HG02938 (cell line): ENCODE measurements around the gene RRP9.
"Not testable (repeated sequence)": the region's sequence is repeated elsewhere in the genome, so short reads cannot be mapped to it uniquely, and the experiment has no call there.

ENCODE experiments used
- ATAC-seq: cut with Tn5 transposase; IDR thresholded peaks from one replicate; pipeline ENCODE4 v1.9.1; 2021; ENCODE audit warnings: mild to moderate bottlenecking, moderate library complexity; ENCODE audit not compliant: unreplicated experiment

Gene RRP9

DNA sequence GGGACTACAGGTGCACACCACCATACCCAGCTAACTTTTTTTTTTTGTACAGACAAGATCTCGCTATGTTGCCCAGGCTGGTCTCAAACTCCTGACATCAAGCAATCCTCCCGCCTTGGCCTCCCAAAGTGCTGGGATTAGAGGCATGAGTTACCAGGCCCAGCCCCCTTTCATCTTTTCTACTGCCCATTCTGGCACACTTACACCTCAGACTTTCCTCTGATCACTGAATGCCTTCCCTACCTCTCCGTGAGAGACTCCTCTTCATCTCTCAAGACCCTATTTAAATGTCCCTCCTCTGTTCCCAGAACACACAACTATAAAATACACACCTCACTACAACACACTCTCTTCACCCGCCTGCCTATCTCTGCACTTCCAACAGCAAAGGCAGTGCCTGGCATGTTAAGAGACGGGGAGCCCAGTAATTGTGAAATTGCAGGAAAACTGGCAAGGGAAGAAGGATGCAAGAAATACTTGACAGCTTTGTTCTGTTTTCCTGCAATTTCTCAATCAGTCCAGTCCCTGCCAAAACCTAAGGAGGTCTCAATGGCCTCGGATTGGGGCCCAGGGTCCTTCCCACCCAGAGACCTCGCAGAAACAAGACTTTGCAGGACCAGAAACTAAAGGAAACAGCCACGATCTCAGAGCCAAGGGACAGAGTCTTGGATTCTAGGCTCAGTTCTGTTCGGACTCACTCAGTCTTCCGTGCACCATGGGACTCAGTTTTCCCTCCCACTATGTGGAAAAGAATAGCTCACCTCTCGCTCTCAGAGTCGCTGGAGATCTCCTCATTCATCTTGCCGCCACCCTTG is 849 bp downstream of the RRP9 start:
- no peak for ATAC-seq

DNA sequence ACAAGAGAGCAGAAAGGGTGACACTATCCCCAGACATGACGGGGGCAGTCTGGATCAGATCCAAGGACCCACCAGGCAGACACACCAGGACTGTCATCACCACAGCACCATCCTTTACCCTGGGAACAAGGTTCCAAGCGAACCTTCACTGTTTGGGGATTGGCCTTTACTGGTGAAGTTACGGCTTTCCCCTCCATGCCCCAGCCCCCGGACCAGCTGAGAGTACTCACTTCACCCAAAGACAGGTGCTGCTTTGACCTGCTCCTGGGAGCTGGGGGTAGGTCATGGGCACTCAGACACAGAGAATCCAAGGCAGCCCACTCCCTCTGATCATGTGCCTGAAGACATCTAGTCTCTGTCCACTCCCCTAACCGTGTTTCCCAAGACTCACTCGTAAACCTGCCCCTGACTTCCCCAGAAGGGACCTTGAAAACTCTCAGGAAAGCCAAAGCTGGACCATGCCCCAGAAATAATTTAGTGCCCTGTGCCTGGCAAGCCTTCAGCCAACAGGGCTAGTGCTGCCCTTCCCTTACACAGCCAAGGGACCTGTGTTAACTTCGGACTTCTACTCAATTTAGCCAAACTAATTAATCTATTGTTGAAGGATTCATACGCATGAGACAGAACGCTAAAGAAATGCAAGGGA is 2.8 kb downstream of the RRP9 start:
- no peak for ATAC-seq

DNA sequence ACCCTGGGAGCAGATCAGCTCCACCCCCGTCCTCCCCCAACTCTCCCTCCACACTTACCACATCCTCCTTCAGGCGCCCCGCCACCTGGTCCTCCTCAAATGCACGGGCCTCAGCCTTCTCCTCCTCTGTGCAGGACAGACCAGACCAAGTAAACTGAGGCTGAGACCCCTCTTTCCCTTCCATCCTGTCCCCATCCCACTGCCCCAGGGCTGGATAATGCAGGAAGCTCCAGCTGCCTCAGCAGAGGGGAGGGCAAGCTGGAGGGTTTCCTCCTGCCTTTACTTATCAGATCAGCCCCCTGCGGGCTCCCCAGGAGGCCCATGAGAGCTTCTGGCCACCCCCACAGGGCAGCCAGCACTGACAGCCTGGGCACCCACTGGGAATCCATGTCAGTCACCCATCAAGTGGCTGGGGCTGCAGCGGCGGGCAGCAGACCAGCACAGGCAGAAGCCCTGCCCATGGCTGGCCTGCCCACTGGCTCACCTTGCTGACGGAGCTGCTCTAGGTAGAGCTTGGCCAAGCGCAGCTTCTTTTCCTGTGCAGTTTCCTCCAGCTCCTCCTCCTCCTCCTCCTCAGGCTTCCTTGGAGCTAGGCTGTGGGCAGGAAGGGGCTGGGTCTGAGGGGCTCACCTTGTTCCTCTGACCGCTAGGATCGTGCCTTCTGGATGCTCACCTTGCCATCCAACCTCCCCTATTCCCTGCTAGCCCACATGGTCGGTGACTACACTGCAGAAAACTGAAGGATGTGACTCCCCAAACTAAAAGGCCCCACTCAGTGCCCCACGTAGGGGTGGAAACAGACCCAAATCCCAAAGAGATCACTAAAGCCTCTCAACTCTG is 3.9 kb downstream of the RRP9 start:
- no peak for ATAC-seq

DNA sequence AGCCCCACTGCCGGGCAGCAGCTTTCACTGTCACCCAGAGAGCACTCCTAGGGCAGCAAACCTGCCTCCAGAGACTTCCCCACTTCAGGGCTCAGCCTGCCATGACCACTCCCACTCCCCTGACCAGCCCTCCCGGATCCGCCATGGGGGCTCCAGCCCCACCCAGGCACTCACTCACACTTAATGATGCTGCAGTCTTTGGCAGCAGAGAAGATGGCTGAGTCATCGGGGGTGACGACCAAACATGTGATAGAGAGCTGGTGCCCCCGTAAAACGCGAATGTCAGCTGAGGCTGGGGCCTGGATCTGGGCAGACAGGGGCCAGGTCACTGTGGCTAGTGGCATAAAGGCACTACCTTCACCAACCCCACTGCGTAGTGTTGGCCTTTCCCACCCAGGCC is 4.7 kb downstream of the RRP9 start:
- ATAC-seq = no peak

DNA sequence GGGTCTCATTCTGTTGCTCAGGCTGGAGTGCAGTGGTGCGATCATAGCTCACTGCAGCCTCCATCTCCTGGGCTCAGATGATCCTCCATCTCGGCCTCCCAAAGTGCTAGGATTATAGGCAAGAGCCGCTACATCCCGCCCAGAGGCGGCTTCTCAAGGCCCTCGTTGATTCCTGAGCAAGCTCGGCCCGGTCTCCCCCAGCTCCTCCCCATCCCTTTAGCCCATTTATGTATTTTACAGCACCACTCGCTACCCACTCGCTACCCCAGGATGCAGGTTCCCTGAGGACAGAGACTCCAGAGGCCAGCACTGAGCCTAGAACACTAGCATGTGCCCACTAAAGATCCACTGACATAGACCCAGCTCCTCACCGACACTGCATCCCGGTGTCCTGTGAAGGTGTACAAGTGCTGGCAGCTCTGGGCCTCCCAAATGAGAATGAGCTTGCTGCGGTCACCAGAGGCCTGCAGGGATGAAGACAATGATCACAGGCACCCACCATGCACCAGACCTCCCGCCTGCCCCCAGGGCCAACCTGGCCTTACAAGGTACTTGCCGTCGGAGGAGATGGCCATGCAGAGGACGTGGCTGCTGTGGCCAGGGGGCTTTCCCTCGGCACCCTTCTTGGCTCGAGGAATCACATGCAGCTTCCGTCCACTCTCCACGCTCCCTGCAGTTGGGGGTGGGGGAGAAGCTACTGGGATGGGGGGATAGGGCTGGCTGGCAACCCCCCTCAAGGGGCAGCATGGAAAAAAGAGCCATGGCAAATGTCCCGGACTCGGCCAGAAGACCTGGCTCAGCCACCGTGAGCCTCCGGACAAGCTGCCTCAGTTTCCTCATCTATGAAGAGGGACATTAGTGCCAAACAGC is 5.6 kb downstream of the RRP9 start:
- no peak for ATAC-seq

DNA sequence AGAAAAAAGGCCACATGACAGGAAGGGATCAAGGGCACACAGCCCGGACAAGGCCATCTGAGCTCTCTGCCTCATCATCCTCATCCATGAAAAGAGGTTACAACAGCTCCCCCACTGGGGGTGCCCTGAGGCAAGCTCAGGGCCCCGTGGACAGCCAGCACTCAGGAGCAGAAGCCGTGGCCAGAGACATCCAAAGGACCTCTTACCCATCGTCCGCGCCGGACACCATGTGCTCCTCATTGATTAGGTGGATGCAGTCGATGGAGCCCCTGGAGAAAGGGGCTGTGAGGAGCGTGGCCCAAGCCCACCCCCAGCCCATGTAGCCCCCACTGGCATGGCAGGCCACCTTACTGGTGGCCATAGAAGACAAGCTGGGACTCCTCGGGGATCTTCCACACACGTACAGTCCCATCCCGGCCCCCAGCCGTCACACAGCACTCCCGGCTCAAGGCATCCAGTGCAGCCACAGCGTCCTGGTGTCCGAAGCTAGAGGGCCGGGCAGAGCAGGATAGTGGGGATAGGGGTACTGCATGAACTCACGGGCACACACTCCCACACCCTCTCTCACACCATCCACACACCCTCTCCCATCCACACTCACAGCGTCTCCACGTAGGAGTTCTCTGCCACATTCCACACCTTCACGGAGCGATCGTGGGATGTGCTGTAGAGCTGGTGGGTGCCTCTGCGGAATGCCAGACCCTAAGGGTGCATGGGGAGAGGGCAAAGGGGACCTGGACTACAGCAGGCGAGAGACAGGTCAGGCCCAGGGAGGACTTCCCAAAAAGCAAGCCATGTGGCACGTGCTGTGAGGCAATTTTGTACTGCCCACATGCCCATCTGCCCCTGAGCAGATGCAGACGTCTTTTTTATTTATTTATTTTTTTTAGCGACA is 6.5 kb downstream of the RRP9 start:
- ATAC-seq = no peak

DNA sequence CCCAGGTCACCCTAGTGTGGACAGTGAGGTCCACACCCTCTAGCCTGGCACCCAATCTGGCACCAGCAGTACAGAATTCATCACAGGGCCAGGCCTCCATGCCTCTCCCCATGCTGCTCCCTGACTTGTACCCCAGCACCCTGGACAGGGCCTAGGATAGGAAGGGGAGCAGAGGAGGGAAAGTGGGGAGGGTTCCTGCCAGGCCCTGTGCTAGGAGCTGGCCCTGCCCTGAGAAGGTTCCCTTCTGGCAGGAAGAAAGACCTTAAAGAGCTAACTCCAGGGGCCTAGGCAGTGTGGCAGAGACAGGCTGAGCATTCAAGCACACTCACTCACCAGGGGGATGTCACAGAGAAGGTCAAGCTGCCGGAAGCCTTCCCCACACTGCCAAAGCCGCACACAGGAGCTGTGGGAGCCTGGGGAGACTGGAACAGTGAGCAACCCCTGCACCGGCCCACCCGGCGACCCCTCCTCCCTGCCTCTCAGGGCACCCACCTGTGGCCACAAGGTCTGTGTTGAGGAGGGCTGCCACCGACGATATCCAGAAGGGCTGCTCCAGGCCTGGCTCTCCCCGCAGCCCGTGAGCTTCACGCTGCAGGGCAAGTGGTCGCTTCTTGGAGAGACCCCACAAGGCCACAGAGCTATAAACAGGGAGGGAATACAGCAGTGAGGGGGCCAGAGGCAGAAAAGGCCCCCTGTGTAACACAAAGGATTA is 7.4 kb downstream of the RRP9 start:
- no peak for ATAC-seq

DNA sequence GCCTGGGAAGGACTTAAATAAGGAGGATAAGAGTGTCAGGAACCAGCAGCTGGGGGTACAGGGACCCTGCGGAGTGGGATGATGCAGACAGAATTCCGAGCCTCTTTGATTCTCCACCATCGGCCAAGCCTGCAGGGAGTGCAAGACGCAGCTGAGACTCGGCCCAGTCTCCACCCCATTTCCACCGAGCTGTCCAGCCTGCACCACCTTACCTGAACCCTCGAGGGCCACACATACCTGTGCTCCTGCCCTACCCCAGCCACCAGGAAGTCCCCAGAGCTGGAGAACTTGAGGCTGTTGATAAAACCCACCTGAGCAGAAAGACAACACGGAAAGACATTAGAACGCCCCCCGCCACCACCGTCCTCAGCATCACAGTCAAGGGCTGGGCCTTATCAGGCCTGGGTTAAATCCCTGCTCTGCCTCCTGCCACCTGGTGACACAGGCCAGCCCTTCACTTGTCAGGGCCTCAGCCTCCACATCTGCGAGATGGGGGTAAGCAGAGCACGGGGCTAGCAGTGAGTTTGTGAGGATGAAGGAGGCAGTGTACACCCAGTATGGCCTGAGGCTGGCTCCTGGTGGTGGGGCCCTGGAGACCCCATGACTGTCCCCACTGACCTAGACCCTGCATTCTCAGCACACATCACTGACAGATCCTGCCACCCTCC is 8.1 kb downstream of the RRP9 start:
- ATAC-seq = no peak

DNA sequence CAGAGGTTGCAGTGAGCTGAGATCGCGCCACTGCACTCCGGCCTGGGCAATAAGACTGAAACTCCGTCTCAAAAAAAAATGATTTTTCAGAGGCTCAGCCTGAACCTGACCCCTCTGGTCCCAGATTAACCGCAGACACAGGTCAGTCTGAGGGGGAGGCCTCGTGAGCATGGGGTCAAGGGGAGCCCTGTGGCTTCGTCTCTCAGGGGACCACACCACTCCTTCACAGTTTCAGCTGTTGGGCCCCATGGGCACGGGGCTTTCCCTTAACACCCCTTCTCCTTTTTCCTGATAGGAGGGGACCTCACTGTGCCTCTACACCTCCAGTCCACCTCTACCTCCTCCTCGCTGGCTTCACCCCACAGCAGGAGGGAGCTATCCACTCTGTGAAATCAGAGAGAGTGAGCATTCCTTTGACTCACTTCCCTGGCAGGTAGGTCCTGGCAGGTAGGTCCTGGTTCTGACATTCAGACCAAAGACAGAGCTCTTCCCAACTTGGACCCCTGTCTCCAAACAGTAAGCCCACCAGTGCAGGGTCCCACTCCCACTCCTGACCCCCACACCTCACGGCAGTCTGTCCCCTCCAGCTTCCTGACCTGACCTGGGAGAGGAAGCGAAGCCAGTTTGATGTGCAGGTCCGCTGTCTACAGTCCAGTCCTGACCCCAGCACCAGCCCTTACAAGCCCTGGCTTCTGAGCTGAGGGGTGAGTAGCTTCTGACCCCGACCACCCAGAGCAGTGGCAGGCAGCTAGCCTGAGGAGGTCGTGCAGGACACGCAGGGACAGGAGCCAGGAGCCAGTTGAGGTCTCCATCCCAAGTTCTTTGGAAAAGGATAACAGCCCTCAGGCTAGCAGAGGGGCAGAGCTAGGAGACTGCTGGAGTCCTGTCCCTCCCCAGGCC is 9.0 kb downstream of the RRP9 start:
- no peak for ATAC-seq

DNA sequence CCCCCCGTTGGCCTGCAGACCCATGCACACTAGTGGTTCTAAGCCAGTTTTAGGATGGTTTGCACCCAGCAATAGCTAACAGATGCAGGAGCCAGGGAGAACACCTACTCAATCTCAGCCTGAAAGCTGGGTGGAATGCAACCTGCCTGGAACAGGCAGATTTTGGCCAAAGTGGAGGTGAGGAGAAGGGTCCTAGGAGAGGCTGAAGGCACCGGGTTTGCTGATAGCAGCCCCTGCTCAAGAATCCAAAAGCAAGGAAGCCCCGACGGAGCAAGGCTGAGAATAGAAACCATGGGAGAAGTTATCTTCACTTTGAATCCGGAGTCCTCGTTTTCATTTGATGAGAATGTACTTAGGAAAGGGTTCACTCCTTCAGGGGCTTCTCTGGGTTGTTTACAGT is 9.9 kb downstream of the RRP9 start:
- no peak for ATAC-seq

DNA sequence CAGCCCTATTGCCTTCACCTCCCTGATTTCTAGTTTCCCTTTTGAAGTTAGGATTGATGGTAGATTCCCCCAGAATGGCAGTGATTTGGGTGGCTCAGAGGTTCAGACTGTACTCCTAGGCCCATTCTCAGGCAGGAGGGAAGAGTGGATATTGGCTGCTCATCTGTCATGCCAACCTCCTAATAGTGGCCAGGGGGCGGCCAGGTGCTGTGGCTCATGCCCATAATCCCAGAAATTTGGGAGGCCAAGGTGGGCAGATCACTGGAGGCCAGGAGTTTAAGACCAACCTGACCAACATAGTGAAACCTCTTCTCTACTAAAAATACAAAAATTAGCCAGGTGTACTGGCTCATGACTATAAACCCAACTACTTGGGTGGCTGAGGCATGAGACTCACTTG is 11.3 kb downstream of the RRP9 start:
- no peak for ATAC-seq

DNA sequence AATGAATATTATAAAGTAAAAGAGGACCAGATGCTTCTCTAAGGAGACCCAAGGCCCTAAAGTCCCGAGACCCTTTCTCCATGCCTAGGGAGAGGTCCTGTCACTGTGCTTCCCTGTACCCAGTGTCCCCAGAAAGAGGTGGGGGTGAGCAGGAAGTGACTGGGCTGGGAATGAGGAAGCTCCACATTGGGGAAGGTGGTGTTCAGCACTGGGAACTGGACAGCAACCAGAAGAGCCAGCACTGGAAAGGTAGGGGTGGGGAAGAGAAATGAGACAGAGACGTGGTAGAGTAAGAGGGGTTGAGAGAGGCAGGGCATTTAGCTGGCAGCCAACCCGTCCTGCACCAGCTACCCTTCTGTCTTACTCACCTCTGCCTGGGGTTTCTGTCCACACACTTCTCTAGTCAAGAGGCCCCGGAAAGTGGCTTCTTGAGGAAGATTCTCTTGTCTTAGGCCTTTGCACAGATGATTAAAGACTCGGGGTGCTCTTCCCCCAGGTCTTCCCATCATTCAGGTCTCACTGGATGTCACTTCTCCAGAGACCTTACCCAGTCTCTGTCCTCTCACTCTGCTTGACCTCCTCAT is 12.2 kb downstream of the RRP9 start:
- ATAC-seq = no peak

DNA sequence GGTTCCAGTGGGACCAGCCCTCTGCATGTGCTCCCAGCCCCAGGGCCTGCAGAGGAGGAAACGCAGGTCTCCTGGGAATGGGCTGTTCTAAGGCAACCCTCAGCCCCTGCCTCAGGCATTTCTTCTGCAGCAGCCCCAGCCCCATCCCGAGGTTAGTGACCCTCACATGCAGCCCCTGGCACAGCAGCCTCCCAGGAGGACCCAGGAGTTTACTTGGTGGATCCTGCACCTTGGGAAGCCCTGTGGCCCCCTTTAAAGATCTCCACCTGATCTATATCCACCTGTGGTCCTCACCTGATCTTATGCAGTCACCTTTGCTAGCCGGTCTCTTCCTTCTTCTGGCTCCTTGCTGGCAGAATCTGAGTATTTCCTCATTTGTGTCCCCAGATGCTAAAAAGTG is 12.7 kb downstream of the RRP9 start:
- ATAC-seq = not testable (repeated sequence)

DNA sequence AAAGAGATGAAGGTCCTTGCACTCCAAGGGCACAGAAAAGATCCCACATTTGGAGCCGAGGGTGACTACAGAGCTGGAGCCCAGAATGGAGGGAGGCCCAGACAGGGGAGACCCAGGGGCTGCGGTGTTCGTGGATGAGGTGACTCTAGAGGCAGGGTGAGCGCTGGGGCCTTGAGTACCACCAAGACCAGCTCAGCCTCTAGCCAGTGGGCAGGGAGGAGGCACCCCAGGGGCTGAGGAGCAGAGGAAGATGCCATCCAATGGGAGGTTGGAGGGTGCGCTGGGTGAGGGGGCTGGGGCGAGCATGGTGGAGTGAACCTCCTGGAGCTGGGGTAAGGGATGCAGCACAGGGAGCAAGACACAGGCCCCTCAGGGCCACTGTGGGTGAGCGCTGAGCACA is 13.3 kb downstream of the RRP9 start:
- ATAC-seq = no peak

DNA sequence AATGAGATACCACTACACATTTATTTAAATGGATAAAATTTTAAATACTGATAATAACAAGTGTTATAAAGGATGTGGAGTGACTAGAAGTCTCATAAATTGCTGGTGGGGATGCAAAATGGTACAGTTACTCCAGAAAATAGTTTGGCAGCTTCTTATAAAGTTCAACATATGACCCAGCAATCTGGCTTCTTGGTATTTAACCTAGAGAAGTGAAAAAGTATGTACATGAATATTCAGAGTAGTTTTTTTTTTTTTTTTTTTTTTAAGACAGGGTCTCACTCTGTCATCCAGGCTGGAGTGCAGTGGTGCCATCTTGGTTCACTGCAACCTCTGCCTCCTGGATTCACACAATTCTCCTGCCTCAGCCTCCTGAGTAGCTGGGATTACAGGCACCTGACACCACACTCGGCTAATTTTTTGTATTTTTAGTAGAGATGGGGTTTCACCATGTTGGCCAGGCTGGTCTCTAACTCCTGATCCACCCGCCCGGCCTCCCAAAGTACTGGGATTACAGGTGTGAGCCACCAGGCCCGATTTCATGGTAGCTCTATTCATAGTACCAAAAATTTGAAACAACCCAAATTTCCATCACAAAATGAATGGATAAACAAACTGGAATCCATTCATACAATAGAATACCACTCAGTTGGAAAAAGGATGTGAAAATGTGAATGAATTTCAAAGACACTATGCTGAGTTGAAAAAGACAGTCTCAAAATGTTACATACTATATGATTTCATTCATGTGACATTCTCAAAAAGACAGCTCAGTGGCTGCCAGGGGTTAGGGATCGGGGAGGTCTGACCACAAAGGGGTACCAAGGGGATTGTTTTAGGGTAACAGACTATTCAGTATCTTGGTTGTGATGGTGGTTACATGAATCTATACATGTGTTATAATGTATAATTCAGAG is 14.4 kb downstream of the RRP9 start:
- ATAC-seq = no peak

DNA sequence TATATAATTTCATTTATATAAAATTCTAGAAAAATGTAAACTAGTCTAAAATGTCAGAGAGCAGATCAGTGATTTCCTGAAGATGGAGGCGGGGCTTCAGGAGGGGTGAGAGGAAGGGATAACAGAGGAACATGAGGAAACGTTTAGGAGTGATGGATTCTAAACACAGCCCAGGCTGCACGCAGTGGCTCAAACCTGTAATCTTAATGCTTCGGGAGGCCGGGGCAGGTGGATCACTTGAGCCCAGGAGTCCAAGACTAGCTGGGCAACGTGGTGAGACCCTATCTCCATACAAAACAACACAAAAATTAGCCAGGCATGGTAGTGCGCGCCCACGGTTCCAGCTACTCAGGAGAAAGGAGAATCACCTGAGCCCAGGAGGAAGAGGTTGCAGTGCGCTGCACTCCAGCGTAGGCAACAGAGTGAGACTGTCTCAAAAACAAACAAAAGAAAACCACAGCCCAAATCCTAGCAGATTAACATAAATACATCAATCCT is 20.6 kb downstream of the RRP9 start:
- ATAC-seq = no peak
